BE2C (cell line): ENCODE measurements around the gene ZFYVE28.

Experiments used
- DNase-seq: peaks from one replicate; pipeline ENCODE4 v3.0.0-alpha.2; 2020
- H3K27me3 ChIP-seq: fragments of 250-450 bp; sonication (Bioruptor Pico); 2 replicates; pipeline ENCODE4 v1.5.1; 2020; ENCODE audit warnings: mild to moderate bottlenecking
- H3K36me3 ChIP-seq: fragments of 250-450 bp; sonication (Bioruptor Pico); 2 replicates; pipeline ENCODE4 v1.5.1; 2020; ENCODE audit warnings: mild to moderate bottlenecking
- H3K4me1 ChIP-seq: fragments of 250-450 bp; sonication (Bioruptor Pico); 2 replicates; pipeline ENCODE4 v1.5.1; 2020
- H3K4me3 ChIP-seq: 2 replicates; pipeline ENCODE4 v1.5.1; 2011; ENCODE audit warnings: low read depth, low read length
- H3K9me3 ChIP-seq: fragments of 250-450 bp; sonication (Bioruptor Pico); 2 replicates; pipeline ENCODE4 v1.5.1; 2020
- CTCF ChIP-seq: IDR thresholded peaks from 2 replicates; pipeline ENCODE4 v1.5.1; 2012; ENCODE audit warnings: mild to moderate bottlenecking, low read depth, low read length

ZFYVE28 gene

DNA sequence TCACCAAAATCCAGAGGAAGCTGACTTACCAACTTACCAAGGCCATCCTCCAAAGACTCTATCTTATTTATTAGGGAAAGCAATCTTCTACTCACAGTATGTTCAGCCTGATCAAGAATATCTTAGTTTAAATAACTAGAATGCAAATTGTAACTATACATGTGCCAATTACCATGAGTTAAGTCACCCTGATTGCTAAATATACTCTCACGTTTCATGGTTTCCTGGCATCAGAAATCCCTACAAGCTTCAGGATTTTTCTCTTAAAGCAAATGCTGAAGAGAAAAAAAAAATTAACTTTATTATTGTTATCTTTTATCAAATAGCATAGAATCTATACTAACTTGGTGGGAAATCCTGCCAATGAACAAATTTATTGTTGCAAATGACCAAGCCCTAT lies 93.6 kb downstream of the ZFYVE28 start:
- H3K36me3 ChIP-seq: no peaks in the 10 kb centered on the region
- H3K9me3 ChIP-seq: no peaks in the 10 kb centered on the region
- no peak overlapping the region for H3K4me3 ChIP-seq
- TF ChIP-seq CTCF: no peak
- H3K4me1 ChIP-seq: no peaks in the 10 kb centered on the region
- no peaks in the 10 kb centered on the region for H3K27me3 ChIP-seq
- no peak for DNase-seq

GRCh38 chr4:2322841-2323240 lies 95.6 kb downstream of the ZFYVE28 start:
- Histone ChIP-seq H3K4me3 (no peak overlapping the region), H3K4me1 (no peaks in the 10 kb centered on the region), H3K36me3 (no peaks in the 10 kb centered on the region), H3K27me3 (no peaks in the 10 kb centered on the region), H3K9me3 (no peaks in the 10 kb centered on the region)
- TF ChIP-seq CTCF: no peak
- DNase-seq: no peak

GRCh38 chr4:2322227-2322626 lies 96.2 kb downstream of the ZFYVE28 start:
- H3K27me3 ChIP-seq: no peaks in the 10 kb centered on the region
- H3K36me3 ChIP-seq: no peaks in the 10 kb centered on the region
- no peak for DNase-seq
- no peaks in the 10 kb centered on the region for H3K9me3 ChIP-seq
- H3K4me1 ChIP-seq: no peaks in the 10 kb centered on the region
- H3K4me3 ChIP-seq: no peak overlapping the region
- TF ChIP-seq CTCF: no peak

- H3K4me3 ChIP-seq: no peak overlapping the region
- DNase-seq: no peak
- TF ChIP-seq CTCF: no peak
- no peaks in the 10 kb centered on the region for H3K4me1 ChIP-seq
- no peaks in the 10 kb centered on the region for H3K27me3 ChIP-seq
- no peaks in the 10 kb centered on the region for H3K36me3 ChIP-seq
- H3K9me3 ChIP-seq: no peaks in the 10 kb centered on the region
Observed at GRCh38 chr4:2321279-2322196, 96.9 kb downstream of the ZFYVE28 start.

DNA sequence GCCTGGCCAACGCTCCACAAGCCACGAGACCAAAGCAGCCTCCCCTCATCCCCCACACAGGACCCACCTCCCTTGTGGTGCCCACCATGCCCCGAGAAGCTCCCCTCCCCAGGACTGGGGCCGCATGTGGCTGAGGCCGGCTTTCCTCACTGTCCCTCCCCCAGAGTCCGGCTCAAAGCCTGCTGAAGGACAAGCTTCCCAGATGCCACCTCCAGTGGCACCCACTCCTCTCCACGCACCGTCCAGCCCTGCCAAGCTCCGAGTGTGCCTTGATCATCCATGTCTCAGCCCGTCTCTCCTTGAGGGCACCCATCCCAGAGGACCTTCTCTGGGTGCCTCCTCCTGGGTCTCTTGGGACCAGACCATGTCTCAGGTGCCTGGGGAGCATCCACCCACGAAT lies 97.7 kb downstream of the ZFYVE28 start:
- Histone ChIP-seq H3K27me3 (no peaks in the 10 kb centered on the region), H3K9me3 (no peaks in the 10 kb centered on the region), H3K36me3 (no peaks in the 10 kb centered on the region), H3K4me1 (no peaks in the 10 kb centered on the region), H3K4me3 (no peak overlapping the region)
- peak; percentile 4 for DNase-seq
- no peak for TF ChIP-seq CTCF

DNA sequence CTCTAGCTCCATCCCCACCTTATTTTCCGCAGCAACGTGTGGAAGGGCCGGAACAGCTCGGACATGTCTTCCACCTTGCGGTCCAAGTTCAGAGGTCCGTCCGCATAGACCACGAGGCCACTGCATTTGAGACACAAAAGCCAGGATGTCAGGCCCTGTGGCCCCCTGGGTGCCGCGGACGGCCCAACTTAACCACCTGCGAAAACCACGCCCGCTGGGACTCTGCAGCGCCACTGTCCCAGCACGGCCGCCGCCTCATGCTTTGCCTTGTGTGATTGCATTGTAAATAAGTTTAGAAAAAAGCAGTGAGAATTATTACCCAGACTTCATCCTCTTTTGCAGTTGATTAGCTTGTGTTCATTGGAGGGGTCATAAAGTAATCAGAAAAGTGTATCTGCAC lies 98.3 kb downstream of the ZFYVE28 start:
- Histone ChIP-seq H3K27me3 (no peaks in the 10 kb centered on the region), H3K9me3 (no peaks in the 10 kb centered on the region), H3K36me3 (no peaks in the 10 kb centered on the region), H3K4me3 (no peak overlapping the region), H3K4me1 (no peaks in the 10 kb centered on the region)
- DNase-seq: peak; percentile 7
- no peak for TF ChIP-seq CTCF
